ENCODE results near the gene COMT.

DNA sequence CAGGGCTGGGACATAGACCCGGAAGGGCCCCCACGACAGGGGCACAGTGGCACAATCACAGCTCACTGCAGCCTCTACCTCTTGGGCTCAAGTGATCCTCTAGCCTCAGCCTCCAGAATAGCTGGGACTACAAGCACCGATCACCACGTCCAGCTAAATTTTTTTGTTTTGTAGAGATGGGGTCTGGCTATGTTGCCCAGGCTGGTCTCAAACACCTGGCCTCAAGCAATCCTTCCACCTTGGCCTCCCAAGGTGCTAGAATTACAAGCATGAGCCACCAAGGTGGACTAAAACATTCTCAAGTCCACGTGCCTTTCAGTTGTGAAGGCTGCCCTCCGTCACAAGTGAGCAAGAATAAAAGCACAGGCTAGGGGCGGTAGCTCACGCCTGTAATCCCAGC lies 10.1 kb upstream of the COMT start:
- TF ChIP-seq, protein P1, sequence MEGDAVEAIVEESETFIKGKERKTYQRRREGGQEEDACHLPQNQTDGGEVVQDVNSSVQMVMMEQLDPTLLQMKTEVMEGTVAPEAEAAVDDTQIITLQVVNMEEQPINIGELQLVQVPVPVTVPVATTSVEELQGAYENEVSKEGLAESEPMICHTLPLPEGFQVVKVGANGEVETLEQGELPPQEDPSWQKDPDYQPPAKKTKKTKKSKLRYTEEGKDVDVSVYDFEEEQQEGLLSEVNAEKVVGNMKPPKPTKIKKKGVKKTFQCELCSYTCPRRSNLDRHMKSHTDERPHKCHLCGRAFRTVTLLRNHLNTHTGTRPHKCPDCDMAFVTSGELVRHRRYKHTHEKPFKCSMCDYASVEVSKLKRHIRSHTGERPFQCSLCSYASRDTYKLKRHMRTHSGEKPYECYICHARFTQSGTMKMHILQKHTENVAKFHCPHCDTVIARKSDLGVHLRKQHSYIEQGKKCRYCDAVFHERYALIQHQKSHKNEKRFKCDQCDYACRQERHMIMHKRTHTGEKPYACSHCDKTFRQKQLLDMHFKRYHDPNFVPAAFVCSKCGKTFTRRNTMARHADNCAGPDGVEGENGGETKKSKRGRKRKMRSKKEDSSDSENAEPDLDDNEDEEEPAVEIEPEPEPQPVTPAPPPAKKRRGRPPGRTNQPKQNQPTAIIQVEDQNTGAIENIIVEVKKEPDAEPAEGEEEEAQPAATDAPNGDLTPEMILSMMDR (IDR thresholded peaks at IDR 0.05; ENCODE audit: low read depth, low read length, missing input control), result no peak
- TF ChIP-seq TAF1 (conservative IDR thresholded peaks at IDR 0.05) (no peak), JUND (IDR thresholded peaks at IDR 0.05) (no peak)
- TF ChIP-seq, protein P2, sequence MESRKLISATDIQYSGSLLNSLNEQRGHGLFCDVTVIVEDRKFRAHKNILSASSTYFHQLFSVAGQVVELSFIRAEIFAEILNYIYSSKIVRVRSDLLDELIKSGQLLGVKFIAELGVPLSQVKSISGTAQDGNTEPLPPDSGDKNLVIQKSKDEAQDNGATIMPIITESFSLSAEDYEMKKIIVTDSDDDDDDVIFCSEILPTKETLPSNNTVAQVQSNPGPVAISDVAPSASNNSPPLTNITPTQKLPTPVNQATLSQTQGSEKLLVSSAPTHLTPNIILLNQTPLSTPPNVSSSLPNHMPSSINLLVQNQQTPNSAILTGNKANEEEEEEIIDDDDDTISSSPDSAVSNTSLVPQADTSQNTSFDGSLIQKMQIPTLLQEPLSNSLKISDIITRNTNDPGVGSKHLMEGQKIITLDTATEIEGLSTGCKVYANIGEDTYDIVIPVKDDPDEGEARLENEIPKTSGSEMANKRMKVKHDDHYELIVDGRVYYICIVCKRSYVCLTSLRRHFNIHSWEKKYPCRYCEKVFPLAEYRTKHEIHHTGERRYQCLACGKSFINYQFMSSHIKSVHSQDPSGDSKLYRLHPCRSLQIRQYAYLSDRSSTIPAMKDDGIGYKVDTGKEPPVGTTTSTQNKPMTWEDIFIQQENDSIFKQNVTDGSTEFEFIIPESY (IDR thresholded peaks at IDR 0.05), result no peak
- TF ChIP-seq, protein P3, sequence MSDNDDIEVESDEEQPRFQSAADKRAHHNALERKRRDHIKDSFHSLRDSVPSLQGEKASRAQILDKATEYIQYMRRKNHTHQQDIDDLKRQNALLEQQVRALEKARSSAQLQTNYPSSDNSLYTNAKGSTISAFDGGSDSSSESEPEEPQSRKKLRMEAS (IDR thresholded peaks at IDR 0.05), result no peak

Data from liver (tissue), 3 donors.